Adrenal gland (tissue), 12 donors: Measurements from ENCODE around the gene GPR142. TPM values are rescaled to one million over a fixed set of nuclear protein-coding genes. Genes with fewer than 3 reads are reported as not detected.

Experiments used
- DNase-seq, 7 donors: peaks; one replicate each; pipeline ENCODE4 v3.0.0-alpha.2; 2019 to 2020
- H3K27ac ChIP-seq, 5 donors: fragments of 200-600 bp; sonication (generic) in 4 of 5; 1 replicate in 3 of 5; 2 replicates in 2 of 5; pipeline versions ENCODE4 v1.5.1 to v1.8.0; 2016 to 2020; ENCODE audit warnings: mild to moderate bottlenecking in 1 of 5
- H3K27me3 ChIP-seq: fragments of 200-600 bp; 2 replicates; pipeline ENCODE4 v1.8.0; 2021
- H3K36me3 ChIP-seq, 2 donors: fragments of 200-600 bp; replicated peaks in 1 of 2; 1 replicate in 1 of 2; 2 replicates in 1 of 2; pipeline versions ENCODE4 v1.5.1 to v1.8.0; 2018 to 2022
- H3K4me1 ChIP-seq, 2 donors: fragments of 200-600 bp; replicated peaks in 1 of 2; 1 replicate in 1 of 2; 2 replicates in 1 of 2; pipeline versions ENCODE4 v1.5.1 to v1.8.0; 2018 to 2021
- H3K4me3 ChIP-seq, 4 donors: fragments of 200-600 bp; sonication (generic) in 3 of 4; one replicate each; pipeline ENCODE4 v1.5.1; 2016 to 2018
- H3K9me3 ChIP-seq, 3 donors: fragments of 200-600 bp; sonication (generic) in 1 of 3; replicated peaks in 1 of 3; 1 replicate in 2 of 3; 2 replicates in 1 of 3; pipeline versions ENCODE4 v1.5.1 to v1.8.0; 2016 to 2021
- POLR2A ChIP-seq, 2 donors: fragments of 450-650 bp; IDR thresholded peaks; one replicate each; pipeline ENCODE4 v1.6.1; 2017; ENCODE audit warnings: antibody characterized with exemption in 2 of 2, mild to moderate bottlenecking in 2 of 2, moderate library complexity in 1 of 2
- WGBS, 4 donors: extraction: QIAGEN DNeasy Blood & Tissue Kit in 2 of 4; methylation state at CpG; one replicate each; pipeline versions ENCODE4 v1.1.5 to v1.1.7; 2013 to 2017; 5-methylcytosine and 5-hydroxymethylcytosine counted together
- intact Hi-C, 2 donors: fragments of 100-400 bp; cut with DNase I; formaldehyde crosslinking; loops; one replicate each; pipeline versions ENCODE4 v1.14.1 to v1.15.0; 2022 to 2023
- polyA plus RNA-seq, 3 donors: library from polyadenylated mRNA; stranded (reverse); fragments of 200-250 nt in 2 of 3; fragments of 350-450 nt in 1 of 3; fragmentation: Illumina TruSeq in 1 of 3; extraction: RNeasy Lipid Tissue Mini Kit (QIAGEN cat#74804) in 1 of 3; gene quantifications; one replicate each; pipeline ENCODE4 v1.2.3, GENCODE V29; 2013 to 2014
- total RNA-seq, 9 donors: library from RNA; depleted of rRNA in 4 of 9; stranded (reverse); fragments of >200 nt in 4 of 9; fragments of 120-200 nt in 1 of 9; fragmentation: NEBNext Ultra II Directional in 1 of 9; extraction: Animal tissue kit (Norgen Biotek cat#: 25700) in 1 of 9; gene quantifications; one replicate each; pipeline versions ENCODE4 v1.1.0 to v1.2.4, GENCODE V29; 2013 to 2023
- TF ChIP-seq, protein P1 (sequence below), 6 experiments: fragments of 450-650 bp in 4 of 6; fragments of 200-600 bp in 2 of 6; sonication (generic) in 1 of 6; IDR thresholded peaks; 1 replicate in 5 of 6; 2 replicates in 1 of 6; pipeline versions ENCODE4 v1.5.1 to v1.8.0; 2016 to 2021; ENCODE audit warnings: antibody characterized with exemption in 6 of 6, mild to moderate bottlenecking in 2 of 6, moderate library complexity in 1 of 6
- donor health status: healthy with polysubstance abuse.
- donor health status: Bipolar disorder and iron deficiency.
- donor health status: DM: yes; HTN: yes; CAD: no.
- donor health status: DM: no; HTN: no; CAD: no.
- donor health status: DM: no; HTN: no; CAD: no.
- donor health status: DM: yes; HTN: yes; CAD: no.

GPR142 gene
- total and polyA plus RNA-seq, 12 donors = 0.13 TPM; not detected in 11

DNA sequence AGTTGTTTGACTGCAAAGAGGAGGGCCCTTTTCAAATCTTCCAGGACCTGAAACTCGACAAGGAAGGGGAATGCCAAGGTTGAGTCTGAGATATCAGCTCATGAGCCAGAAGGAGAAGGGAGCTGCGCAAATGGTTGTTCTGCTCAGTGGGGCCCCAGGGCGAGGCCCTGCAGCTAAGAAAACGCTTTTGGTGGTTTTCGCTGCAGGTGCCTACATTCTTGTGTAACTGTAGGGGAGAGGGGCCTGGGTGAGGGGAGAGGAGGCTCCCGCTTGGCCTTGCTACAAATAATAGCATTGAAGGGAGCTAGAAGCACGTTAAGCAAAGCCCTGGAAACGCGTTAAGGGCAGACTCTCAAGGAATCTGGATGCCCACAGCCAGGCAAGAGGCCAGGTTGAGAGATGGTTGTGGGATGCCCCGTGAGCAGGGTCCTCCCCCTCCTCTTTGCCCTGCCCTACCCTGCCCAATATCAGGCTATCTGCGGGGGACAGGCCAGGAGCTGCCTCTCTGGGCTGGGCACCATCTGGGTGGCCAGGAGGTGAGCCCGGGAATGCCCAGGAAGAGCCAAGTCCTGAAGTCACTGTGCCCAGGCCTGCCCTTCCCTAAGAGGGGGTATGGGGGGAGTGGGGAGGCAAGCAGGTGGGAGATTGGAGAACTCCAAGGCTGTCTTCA, 21.9 kb downstream of the GPR142 start:
- Histone ChIP-seq H3K27ac (no peak overlapping the region), H3K4me3 (no peak overlapping the region), H3K36me3 (no peaks in the 10 kb centered on the region), H3K9me3 (no peaks in the 10 kb centered on the region), H3K27me3 (no peaks in the 10 kb centered on the region), H3K4me1 (peaks cover 0 to 5% of the 10 kb centered on the region in 2 donors)
- intact Hi-C loops = no loop called here
- no peak for DNase-seq
- TF ChIP-seq POLR2A (IDR thresholded peaks at IDR 0.05) = no peak
- TF ChIP-seq, protein P1, sequence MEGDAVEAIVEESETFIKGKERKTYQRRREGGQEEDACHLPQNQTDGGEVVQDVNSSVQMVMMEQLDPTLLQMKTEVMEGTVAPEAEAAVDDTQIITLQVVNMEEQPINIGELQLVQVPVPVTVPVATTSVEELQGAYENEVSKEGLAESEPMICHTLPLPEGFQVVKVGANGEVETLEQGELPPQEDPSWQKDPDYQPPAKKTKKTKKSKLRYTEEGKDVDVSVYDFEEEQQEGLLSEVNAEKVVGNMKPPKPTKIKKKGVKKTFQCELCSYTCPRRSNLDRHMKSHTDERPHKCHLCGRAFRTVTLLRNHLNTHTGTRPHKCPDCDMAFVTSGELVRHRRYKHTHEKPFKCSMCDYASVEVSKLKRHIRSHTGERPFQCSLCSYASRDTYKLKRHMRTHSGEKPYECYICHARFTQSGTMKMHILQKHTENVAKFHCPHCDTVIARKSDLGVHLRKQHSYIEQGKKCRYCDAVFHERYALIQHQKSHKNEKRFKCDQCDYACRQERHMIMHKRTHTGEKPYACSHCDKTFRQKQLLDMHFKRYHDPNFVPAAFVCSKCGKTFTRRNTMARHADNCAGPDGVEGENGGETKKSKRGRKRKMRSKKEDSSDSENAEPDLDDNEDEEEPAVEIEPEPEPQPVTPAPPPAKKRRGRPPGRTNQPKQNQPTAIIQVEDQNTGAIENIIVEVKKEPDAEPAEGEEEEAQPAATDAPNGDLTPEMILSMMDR (IDR thresholded peaks at IDR 0.05) = no peak
- WGBS, 4 donors = 86 to 95% (median 89%) methylated on average over 8 to 12 of the region's 12 CpGs

DNA sequence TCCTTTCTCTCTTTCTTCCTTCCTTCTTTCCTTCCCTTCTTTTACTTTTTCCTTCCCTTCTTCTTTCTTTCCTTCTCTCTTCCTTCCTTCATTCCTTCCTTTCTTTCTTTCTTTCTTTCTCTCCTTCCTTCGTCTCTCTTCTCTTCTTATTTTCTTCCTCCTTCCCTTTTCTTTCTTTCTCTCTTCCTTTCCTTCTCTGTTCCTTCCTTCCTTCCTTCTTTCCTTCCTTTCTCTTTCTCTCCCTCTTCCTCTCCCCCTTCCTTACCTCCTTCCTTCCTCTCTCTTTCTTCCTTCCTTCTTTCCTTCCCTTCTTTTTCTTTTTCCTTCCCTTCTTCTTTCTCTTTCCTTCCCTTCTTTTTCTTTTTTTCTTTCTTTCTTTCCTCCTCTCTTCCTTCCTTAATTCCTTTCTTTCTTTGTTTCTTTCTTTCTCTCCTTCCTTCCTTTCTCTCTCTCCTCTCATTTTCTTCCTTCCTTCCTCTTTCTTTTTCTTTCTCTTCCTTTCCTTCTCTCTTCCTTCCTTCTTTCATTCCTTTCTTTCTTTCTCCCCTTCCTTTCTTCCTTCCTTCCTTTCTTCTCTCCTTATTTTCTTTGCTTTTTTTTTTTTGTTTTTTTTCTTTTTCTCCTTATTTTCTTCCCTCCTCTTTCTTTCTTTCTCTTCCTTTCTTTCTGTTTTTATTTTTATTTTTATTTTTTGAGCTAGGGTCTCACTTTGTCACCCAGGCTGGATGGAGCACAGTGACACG, 22.8 kb downstream of the GPR142 start:
- H3K9me3 ChIP-seq = no peaks in the 10 kb centered on the region
- no peaks in the 10 kb centered on the region for H3K27me3 ChIP-seq
- TF ChIP-seq, protein P1 (IDR thresholded peaks at IDR 0.05) = no peak
- TF ChIP-seq POLR2A (IDR thresholded peaks at IDR 0.05) = no peak
- DNase-seq = no peak
- intact Hi-C loops = no loop called here
- 63 to 83% (median 79%) methylated on average over 2 of the region's 2 CpGs for WGBS, 4 donors
- no peak overlapping the region for H3K4me3 ChIP-seq
- H3K4me1 ChIP-seq = peaks cover 0 to 5% of the 10 kb centered on the region in 2 donors
- H3K27ac ChIP-seq = no peak overlapping the region
- H3K36me3 ChIP-seq = no peaks in the 10 kb centered on the region

DNA sequence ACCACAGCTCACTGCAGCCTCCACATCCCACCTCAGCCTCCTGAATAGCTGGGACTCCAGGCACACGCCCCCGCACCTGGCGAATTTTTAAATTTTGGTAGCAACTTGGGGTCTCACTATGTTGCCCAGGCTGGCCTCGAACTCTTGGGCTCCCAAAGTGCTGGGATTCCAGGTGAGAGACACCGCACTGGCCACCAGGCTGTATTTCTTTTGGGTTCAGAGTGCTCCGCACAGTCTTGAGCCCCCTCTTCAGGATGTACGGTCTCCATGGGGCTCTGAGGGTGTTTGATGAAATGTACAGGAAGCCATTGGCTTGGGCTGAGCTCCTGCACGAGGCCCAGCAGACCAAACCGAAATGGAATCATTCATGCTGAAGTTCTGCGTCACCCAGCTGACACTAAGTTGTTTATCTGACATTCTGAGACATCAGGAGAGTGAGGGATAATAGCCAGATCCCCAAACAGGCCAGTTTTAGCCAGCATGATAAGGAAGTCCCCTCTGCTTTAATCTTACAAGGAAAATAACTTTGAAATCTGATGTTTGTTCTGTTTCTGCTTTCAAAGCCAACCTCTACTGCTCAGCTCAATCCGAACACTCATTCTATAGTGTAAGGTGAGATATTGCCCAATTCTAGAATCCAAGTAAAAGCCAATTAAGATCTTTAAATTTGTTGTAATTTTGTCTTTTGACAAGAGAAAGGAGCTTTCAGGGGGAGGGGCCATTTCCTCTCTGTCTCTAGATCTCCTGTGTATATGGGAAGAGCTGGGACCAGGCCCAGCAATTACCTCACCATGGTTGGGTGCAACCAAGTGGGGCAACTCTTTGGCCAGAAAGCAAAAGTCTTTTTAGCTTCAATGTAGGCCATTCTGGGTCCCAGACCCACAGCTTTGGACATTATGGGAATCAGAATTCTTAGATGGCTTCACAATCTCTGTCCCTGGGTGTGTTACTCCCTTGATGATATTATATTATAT, 23.7 kb downstream of the GPR142 start:
- intact Hi-C loops = no loop called here
- Histone ChIP-seq H3K4me1 (peaks cover 0 to 5% of the 10 kb centered on the region in 2 donors), H3K36me3 (no peaks in the 10 kb centered on the region), H3K9me3 (no peaks in the 10 kb centered on the region), H3K4me3 (no peak overlapping the region), H3K27me3 (no peaks in the 10 kb centered on the region), H3K27ac (no peak overlapping the region)
- no peak for DNase-seq
- 77 to 93% (median 82%) methylated on average over 7 to 11 of the region's 11 CpGs for WGBS, 4 donors
- TF ChIP-seq, protein P1 (IDR thresholded peaks at IDR 0.05) = no peak
- no peak for TF ChIP-seq POLR2A (IDR thresholded peaks at IDR 0.05)

DNA sequence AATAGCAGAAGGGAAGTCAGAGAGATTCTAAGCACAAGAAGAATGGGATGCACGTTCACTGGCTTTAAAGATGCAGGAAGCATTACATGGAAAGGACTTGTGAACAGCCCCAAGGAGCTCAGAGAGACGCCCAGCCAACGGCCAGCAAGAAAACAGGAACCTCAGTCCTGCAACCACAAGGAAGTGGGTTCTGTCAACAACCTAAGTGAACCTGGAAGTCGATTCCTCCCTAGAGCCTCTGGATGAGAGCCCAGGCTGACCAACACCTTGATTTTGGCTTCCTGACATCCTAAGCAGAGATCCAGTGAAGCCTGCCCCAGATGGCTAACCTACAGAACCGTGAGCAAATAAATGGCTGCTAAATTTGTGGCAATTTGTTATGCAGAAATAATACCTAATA, 24.5 kb downstream of the GPR142 start:
- no peaks in the 10 kb centered on the region for H3K9me3 ChIP-seq
- H3K27me3 ChIP-seq = no peaks in the 10 kb centered on the region
- H3K4me1 ChIP-seq = no peaks in the 10 kb centered on the region
- TF ChIP-seq, protein P1 (IDR thresholded peaks at IDR 0.05) = no peak
- no peak for TF ChIP-seq POLR2A (IDR thresholded peaks at IDR 0.05)
- intact Hi-C loops = no loop called here
- no peak for DNase-seq
- no peaks in the 10 kb centered on the region for H3K36me3 ChIP-seq
- WGBS, 4 donors = 55 to 66% (median 64%) methylated on average over 5 of the region's 5 CpGs
- H3K4me3 ChIP-seq = no peak overlapping the region
- no peak overlapping the region for H3K27ac ChIP-seq
